ENCODE results near the gene WDR17. TPM values are rescaled to one million over a fixed set of nuclear protein-coding genes. Genes with fewer than 3 reads are reported as not detected.

Gene WDR17
- total RNA-seq, 1 donor from 2014 or later, result 1.8 TPM

GRCh38 chr4:176198316-176198903 is 132.8 kb downstream of the WDR17 start:
- no peaks in the 10 kb centered on the region for H3K27me3 Mint-ChIP-seq (ENCODE audit: low read depth, unreplicated experiment)

DNA sequence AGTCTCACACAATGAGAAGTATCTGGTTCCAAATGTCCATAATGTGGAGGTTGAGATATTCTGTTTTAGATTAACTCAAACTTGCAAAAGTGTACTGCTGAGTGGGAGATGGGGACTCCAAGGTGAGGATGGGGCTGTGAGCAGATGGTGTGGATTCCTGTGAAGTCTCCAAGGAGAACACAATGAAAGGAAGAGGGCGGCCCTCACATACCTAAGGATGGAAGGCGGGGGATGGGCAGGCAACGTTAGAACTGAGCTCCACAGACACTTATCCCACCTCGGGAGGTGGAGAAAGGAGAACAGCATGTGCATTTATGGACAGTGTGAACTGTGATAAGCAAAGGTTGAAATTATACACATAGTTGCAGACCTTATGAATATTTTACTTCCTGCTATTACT is 139.7 kb downstream of the WDR17 start:
- H3K4me1 ChIP-seq (ENCODE audit: insufficient read depth, low read length), result no peaks in the 10 kb centered on the region
- H3K9me3 Mint-ChIP-seq (ENCODE audit: unreplicated experiment), result peaks cover 5% of the 10 kb centered on the region
- H3K27ac ChIP-seq (ENCODE audit: low read depth, low read length), result no peak overlapping the region
- H3K36me3 Mint-ChIP-seq (ENCODE audit: low read depth, unreplicated experiment), result no peaks in the 10 kb centered on the region
- H3K27ac Mint-ChIP-seq (ENCODE audit: unreplicated experiment), result no peak overlapping the region
- no peak for TF ChIP-seq EZH2 (IDR thresholded peaks at IDR 0.05; ENCODE audit: insufficient read depth, low read length)
- no peak for TF ChIP-seq CTCF (IDR thresholded peaks at IDR 0.05; ENCODE audit: insufficient read depth, low read depth, low read length)
- H3K36me3 ChIP-seq (ENCODE audit: insufficient read depth, low read length), result no peaks in the 10 kb centered on the region
- no peak overlapping the region for H3K4me2 ChIP-seq (ENCODE audit: low read length)
- no peak for FAIRE-seq
- no peaks in the 10 kb centered on the region for H3K79me2 ChIP-seq (ENCODE audit: insufficient read depth, low read length)
- no peaks in the 10 kb centered on the region for H4K20me1 ChIP-seq (ENCODE audit: insufficient read depth, low read length)
- no peak for DNase-seq (ENCODE audit: low read depth)
- H3K4me1 Mint-ChIP-seq (ENCODE audit: low read depth, unreplicated experiment), result peaks cover 3% of the 10 kb centered on the region
- H3K9ac ChIP-seq (ENCODE audit: low read length), result no peak overlapping the region
- no peaks in the 10 kb centered on the region for H3K27me3 ChIP-seq (ENCODE audit: insufficient read depth, low read length)
- peaks cover 8% of the 10 kb centered on the region for H3K27me3 Mint-ChIP-seq (ENCODE audit: low read depth, unreplicated experiment)
- no peak overlapping the region for H3K4me3 ChIP-seq (ENCODE audit: insufficient read depth, low read depth, low read length)
- no peak overlapping the region for H3K4me3 Mint-ChIP-seq (ENCODE audit: unreplicated experiment)
- H3K9me3 ChIP-seq (ENCODE audit: insufficient read depth, low read depth, low read length), result no peaks in the 10 kb centered on the region
- no peak overlapping the region for H2AFZ ChIP-seq (ENCODE audit: low read depth, low read length)

More at GRCh38 chr4:176198316-176198903, 132.8 kb downstream of the WDR17 start:
- peaks cover 9% of the 10 kb centered on the region for H3K4me1 Mint-ChIP-seq (ENCODE audit: low read depth, unreplicated experiment)
- Histone ChIP-seq H3K36me3 (ENCODE audit: insufficient read depth, low read length) (no peaks in the 10 kb centered on the region), H3K9me3 (ENCODE audit: insufficient read depth, low read depth, low read length) (no peaks in the 10 kb centered on the region), H3K4me3 (ENCODE audit: insufficient read depth, low read depth, low read length) (no peak overlapping the region), H3K27me3 (ENCODE audit: insufficient read depth, low read length) (no peaks in the 10 kb centered on the region), H3K79me2 (ENCODE audit: insufficient read depth, low read length) (no peaks in the 10 kb centered on the region), H2AFZ (ENCODE audit: low read depth, low read length) (no peak overlapping the region), H3K9ac (ENCODE audit: low read length) (no peak overlapping the region), H3K27ac (ENCODE audit: low read depth, low read length) (no peak overlapping the region), H3K4me1 (ENCODE audit: insufficient read depth, low read length) (peaks cover 20% of the 10 kb centered on the region), H3K4me2 (ENCODE audit: low read length) (no peak overlapping the region), H4K20me1 (ENCODE audit: insufficient read depth, low read length) (no peaks in the 10 kb centered on the region)
- H3K27ac Mint-ChIP-seq (ENCODE audit: unreplicated experiment), result no peak overlapping the region
- no peaks in the 10 kb centered on the region for H3K36me3 Mint-ChIP-seq (ENCODE audit: low read depth, unreplicated experiment)
- DNase-seq (ENCODE audit: low read depth) (no peak), FAIRE-seq (no peak)
- H3K9me3 Mint-ChIP-seq (ENCODE audit: unreplicated experiment), result no peaks in the 10 kb centered on the region
- H3K4me3 Mint-ChIP-seq (ENCODE audit: unreplicated experiment), result no peak overlapping the region
- TF ChIP-seq EZH2 (IDR thresholded peaks at IDR 0.05; ENCODE audit: insufficient read depth, low read length) (no peak), CTCF (IDR thresholded peaks at IDR 0.05; ENCODE audit: insufficient read depth, low read depth, low read length) (no peak)

GRCh38 chr4:176207839-176208238 is 142.2 kb downstream of the WDR17 start:
- Histone ChIP-seq H3K36me3 (ENCODE audit: insufficient read depth, low read length) (no peaks in the 10 kb centered on the region), H3K9ac (ENCODE audit: low read length) (no peak overlapping the region), H3K4me2 (ENCODE audit: low read length) (no peak overlapping the region), H4K20me1 (ENCODE audit: insufficient read depth, low read length) (no peaks in the 10 kb centered on the region), H3K4me3 (ENCODE audit: insufficient read depth, low read depth, low read length) (no peak overlapping the region), H3K79me2 (ENCODE audit: insufficient read depth, low read length) (no peaks in the 10 kb centered on the region), H3K9me3 (ENCODE audit: insufficient read depth, low read depth, low read length) (no peaks in the 10 kb centered on the region), H3K4me1 (ENCODE audit: insufficient read depth, low read length) (no peaks in the 10 kb centered on the region), H2AFZ (ENCODE audit: low read depth, low read length) (no peak overlapping the region), H3K27ac (ENCODE audit: low read depth, low read length) (no peak overlapping the region), H3K27me3 (ENCODE audit: insufficient read depth, low read length) (no peaks in the 10 kb centered on the region)
- Mint-ChIP-seq H3K27me3 (ENCODE audit: low read depth, unreplicated experiment) (peaks cover 8% of the 10 kb centered on the region), H3K9me3 (ENCODE audit: unreplicated experiment) (peaks cover 5% of the 10 kb centered on the region), H3K4me1 (ENCODE audit: low read depth, unreplicated experiment) (peaks cover under 1% of the 10 kb centered on the region), H3K4me3 (ENCODE audit: unreplicated experiment) (no peak overlapping the region), H3K36me3 (ENCODE audit: low read depth, unreplicated experiment) (no peaks in the 10 kb centered on the region), H3K27ac (ENCODE audit: unreplicated experiment) (no peak overlapping the region)
- DNase-seq (ENCODE audit: low read depth), result no peak
- FAIRE-seq, result no peak
- no peak for TF ChIP-seq CTCF (IDR thresholded peaks at IDR 0.05; ENCODE audit: insufficient read depth, low read depth, low read length)
- TF ChIP-seq EZH2 (IDR thresholded peaks at IDR 0.05; ENCODE audit: insufficient read depth, low read length), result no peak
